C4-2B (cell line): ENCODE data around the gene FOXK2.

Experiments
- H3K27ac ChIP-seq: fragments of 450-650 bp; 2 replicates; pipeline ENCODE4 v1.5.1; 2017
- ZFX ChIP-seq: fragments of 450-650 bp; IDR thresholded peaks from 2 replicates; pipeline ENCODE4 v1.6.1; 2017
- TF ChIP-seq, protein P1 (sequence below): fragments of 450-650 bp; conservative IDR thresholded peaks from 2 replicates; pipeline ENCODE4 v1.5.1; 2017; ENCODE audit warnings: mild to moderate bottlenecking

FOXK2 gene

DNA sequence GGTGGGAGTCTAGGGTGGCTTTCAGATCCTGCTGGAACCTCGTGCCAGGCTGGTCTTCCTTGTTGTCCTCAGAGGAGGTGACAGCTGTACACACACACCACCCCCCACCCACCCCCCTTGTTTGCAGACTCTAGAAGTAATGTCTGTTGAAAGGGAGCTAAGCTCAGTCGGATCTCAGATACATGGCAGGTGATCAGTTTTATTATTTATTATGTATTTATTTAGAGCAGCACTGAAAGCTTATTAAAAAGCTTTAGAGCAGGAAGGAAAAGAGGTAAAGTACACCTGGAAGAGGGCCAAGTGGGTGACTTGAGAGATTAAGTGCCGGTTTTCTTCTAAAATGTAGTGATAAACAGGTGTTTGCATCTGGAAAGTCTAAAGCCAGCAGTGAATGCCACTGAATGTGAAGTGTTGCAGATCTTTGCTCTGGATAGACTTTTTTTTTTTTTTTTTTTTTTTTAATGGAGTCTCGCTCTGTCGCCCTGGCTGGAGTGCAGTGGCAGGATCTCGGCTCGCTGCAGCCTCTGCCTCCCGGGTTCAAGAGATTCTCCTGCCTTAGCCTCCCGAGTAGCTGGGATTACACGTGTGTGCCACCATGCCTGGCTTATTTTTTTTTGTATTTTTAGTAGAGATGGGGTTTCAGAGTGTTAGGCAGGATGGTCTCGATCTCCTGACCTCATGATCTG, 40.2 kb downstream of the FOXK2 start:
- peak overlapping the region; percentile 49 for H3K27ac ChIP-seq
- TF ChIP-seq, protein P1, sequence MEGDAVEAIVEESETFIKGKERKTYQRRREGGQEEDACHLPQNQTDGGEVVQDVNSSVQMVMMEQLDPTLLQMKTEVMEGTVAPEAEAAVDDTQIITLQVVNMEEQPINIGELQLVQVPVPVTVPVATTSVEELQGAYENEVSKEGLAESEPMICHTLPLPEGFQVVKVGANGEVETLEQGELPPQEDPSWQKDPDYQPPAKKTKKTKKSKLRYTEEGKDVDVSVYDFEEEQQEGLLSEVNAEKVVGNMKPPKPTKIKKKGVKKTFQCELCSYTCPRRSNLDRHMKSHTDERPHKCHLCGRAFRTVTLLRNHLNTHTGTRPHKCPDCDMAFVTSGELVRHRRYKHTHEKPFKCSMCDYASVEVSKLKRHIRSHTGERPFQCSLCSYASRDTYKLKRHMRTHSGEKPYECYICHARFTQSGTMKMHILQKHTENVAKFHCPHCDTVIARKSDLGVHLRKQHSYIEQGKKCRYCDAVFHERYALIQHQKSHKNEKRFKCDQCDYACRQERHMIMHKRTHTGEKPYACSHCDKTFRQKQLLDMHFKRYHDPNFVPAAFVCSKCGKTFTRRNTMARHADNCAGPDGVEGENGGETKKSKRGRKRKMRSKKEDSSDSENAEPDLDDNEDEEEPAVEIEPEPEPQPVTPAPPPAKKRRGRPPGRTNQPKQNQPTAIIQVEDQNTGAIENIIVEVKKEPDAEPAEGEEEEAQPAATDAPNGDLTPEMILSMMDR: no peak
- no peak for TF ChIP-seq ZFX

DNA sequence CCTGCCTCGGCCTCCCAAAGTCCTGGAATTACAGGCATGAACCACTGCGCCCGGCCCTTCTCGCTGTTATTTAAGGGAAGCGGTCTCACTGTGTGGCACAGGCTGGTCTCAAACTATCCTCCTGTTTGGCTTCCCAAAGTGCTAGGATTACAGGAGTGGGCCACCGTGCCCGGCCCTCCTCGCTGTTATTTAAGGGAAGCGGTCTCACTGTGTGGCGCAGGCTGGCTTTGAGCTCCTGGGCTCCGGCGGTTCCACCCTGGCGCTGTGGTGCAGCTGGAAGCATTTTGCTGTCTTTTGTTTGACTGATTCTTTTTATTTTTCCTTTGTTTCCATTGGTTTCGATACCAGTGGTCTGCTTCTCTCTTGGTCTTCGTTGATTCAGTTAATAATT, 40.7 kb downstream of the FOXK2 start:
- no peak for TF ChIP-seq ZFX
- TF ChIP-seq, protein P1: no peak
- H3K27ac ChIP-seq: peak overlapping the region; percentile 49; the same call in 1 of the 2 replicates

DNA sequence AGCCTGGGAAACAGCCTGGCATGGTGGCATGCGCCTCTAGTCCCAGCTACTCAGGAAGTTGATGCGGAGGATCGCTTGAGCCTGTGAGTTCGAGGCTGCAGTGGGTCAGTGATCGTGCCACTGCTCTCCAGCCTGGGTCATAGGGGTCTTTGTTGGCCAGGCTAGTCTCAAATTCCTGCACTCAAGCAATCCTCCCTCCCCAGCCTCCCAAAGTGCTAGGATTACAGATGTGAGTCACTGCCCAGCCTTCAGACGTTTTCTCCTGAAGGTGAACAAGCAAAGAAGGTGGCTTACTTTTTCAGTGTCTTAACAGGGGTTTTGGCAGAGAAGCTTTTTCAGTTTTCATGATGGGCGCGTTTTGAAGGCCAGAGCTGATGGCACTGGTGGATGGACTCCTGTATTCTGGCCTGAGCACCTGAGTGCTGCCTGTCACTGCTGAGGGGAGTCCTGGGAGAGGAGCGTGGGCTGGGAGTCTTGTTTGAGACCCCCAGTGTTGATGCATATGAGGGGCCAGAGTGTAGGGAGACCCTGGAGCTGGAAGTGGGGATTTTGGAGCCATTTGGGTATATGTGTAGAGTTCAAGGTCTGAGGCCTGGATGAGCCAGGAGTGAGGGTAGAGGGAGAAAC, 41.4 kb downstream of the FOXK2 start:
- TF ChIP-seq ZFX: no peak
- peak overlapping the region; percentile 49; the same call in 1 of the 2 replicates for H3K27ac ChIP-seq

DNA sequence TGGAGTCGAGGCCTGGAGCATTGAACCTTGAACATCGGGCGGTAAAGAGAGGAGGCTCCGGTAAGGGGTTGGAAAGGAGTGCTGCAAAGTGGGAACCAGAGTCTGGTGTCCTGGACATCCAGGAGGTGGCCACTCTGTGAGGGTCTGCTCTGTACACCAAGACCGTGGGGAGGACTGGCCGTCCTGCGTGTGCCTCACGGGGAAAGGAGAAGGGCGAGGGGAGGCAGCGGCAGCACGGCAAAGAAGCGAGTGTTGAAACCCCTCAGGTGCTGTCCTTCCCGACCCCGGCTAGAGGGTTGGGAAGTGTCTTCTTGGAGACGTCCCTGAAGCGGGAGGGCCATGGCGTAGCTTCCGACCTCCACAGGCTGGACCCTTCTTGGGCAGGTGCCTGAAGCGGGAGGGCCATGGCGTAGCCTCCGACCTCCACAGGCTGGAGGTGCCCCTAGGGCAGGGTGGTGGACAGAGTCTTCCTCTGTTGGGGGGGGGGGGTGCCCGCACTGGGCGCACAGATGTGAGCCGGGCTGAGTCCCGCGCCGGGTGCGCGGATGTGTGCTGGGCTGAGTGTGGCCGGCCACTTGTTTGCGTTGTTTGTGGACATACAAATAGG, 42.0 kb downstream of the FOXK2 start:
- no peak overlapping the region for H3K27ac ChIP-seq
- TF ChIP-seq, protein P1: no peak
- TF ChIP-seq ZFX: no peak

DNA sequence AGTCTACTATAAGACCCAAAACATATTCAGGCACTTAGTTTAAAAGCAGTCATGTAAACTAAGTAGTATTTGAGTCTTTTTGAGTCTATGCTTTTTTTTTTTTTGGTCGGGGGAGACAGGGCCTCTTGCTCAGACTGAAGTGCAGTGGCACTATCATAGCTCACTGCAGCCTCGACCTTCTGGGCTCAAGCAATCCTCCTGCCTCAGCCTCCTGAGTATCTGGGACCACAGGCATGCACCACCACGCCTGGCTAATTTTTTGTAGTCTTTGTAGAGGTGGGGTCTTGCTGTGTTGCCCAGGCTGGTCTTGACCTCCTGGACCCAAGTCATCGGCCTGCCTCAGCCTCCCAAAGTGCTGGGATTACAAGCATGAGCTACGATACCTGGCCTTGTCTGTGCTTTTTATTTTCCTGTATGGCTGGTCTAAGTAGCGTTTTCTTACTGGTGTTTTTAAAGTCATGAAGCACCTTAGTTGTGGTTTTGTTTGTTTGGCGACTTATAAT, 43.2 kb downstream of the FOXK2 start:
- peak overlapping the region; percentile 9 for H3K27ac ChIP-seq

DNA sequence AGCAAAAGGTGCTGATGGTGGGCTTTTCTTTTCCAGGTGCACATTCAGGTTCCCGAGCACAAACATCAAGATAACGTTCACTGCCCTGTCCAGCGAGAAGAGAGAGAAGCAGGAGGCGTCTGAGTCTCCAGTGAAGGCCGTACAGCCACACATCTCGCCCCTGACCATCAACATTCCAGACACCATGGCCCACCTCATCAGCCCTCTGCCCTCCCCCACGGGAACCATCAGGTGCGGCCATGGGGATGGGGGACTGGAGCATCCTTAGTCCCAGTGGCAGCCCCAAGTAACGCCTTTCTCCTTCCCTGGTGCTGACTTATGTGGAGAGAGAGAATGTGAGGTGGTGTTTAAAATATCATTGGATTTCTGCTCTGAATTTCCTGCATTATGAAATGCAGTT, 43.8 kb downstream of the FOXK2 start:
- peak overlapping the region; percentile 9 for H3K27ac ChIP-seq
- no peak for TF ChIP-seq ZFX
- TF ChIP-seq, protein P1: no peak

DNA sequence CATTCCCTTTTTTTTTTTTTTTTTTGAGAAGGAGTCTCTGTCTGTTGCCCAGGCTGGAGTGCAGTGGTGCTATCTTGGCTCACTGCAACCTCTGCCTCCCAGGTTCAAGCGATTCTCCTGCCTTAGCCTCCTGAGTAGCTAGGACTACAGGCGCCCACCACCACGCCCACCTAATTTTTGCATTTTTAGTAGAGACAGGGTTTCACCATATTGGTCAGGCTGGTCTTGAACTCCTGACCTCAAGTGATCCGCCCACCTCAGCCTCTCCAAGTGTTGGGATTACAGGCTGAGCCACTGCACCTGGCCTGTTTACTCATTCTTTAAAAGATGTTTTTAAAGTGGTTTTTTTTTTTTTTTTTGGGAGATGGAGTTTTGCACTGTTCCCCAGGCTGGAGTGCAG, 44.2 kb downstream of the FOXK2 start:
- peak overlapping the region; percentile 9 for H3K27ac ChIP-seq

DNA sequence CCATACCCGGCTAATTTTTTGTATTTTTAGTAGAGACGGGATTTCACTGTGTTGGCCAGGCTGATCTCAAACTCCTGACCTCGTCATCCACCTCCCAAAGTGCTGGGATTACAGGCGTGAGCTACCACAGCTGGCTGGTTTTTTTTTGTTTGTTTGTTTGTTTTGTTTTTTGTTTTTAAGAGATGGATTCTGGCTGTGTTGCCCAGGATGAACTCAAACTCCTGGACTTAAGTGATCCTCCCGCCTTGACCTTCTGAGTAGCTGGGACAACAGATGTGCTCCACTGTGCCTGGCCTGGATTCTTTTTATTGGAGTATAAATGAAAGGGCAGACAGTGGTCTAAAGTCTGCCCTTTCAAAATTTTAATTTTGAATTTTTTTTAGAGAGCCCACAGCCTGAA, 44.7 kb downstream of the FOXK2 start:
- TF ChIP-seq, protein P1: no peak
- no peak for TF ChIP-seq ZFX
- H3K27ac ChIP-seq: no peak overlapping the region

DNA sequence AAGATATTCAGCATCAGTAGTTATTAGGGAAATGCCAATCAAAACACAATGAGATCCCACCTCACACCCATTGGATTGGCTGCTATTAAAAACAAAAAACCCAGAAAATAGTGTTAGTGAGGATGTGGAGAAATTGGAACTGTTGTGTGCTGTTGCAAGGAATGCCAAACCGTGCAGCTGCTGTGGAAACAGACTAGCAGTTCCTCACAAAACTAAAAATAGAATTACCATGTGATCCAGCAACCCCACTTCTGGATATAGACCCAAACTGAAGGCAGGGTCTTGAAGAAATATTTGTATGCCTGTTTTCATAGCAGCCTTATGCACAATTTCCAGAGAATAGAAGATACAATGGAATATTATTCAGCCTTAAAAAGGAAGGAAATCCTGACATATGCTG, 46.0 kb downstream of the FOXK2 start:
- TF ChIP-seq, protein P1: no peak
- no peak for TF ChIP-seq ZFX
- no peak overlapping the region for H3K27ac ChIP-seq
